H1 (cell line): ENCODE results near the gene HTR1D. TPM values are rescaled to one million over a fixed set of nuclear protein-coding genes. Genes with fewer than 3 reads are reported as not detected.

Source experiments
- CTCF ChIA-PET: fragments of 300-600 bp; sonication (Branson Sonifier 250); formaldehyde crosslinking; loops from one replicate; lab custom pipeline; 2021; ENCODE audit not compliant: partially characterized antibody; lab: Charles Lee
- POLR2A ChIA-PET: fragments of 300-600 bp; sonication (Branson Sonifier 250); formaldehyde crosslinking; loops from one replicate; lab custom pipeline; 2021; ENCODE audit warnings: inconsistent platforms; ENCODE audit not compliant: partially characterized antibody; lab: Charles Lee
- DNase-seq, 2 experiments: peaks; one replicate each; pipeline versions ENCODE4 v3.0.0 to v3.0.0-alpha.2; 2010 to 2022; ENCODE audit warnings: low spot score in 2 of 2, low read depth in 1 of 2, mixed read lengths in 1 of 2
- FAIRE-seq: peaks from 2 replicates; lab custom pipeline; 2011; peaks lifted over from hg19 to GRCh38; lab: Jason Lieb, UNC
- H2AFZ ChIP-seq: 2 replicates; pipeline ENCODE4 v1.8.1; 2012; ENCODE audit warnings: low read length, inconsistent platforms
- H2AK5ac ChIP-seq: 2 replicates; pipeline ENCODE4 v1.6.1; 2013; ENCODE audit warnings: low read depth, low read length
- H2BK120ac ChIP-seq: replicated peaks from 2 replicates; pipeline ENCODE3; 2013; ENCODE audit warnings: low read depth, low read length, inconsistent platforms
- H2BK12ac ChIP-seq: 2 replicates; pipeline ENCODE4 v1.6.1; 2013; ENCODE audit warnings: low read depth, low read length
- H2BK15ac ChIP-seq: 2 replicates; pipeline ENCODE4 v1.6.1; 2013; ENCODE audit warnings: low read length
- H2BK20ac ChIP-seq: 2 replicates; pipeline ENCODE4 v1.6.1; 2013; ENCODE audit warnings: low read length
- H2BK5ac ChIP-seq: 2 replicates; pipeline ENCODE4 v1.6.1; 2013; ENCODE audit warnings: low read depth, low read length
- H3K14ac ChIP-seq: 2 replicates; pipeline ENCODE4 v1.6.1; 2013; ENCODE audit warnings: inconsistent platforms; ENCODE audit not compliant: insufficient read length
- H3K18ac ChIP-seq: 2 replicates; pipeline ENCODE4 v1.6.1; 2013; ENCODE audit warnings: low read length; ENCODE audit errors: extremely low read depth
- H3K23ac ChIP-seq: 2 replicates; pipeline ENCODE4 v1.6.1; 2013; ENCODE audit warnings: inconsistent platforms; ENCODE audit not compliant: insufficient read length
- H3K23me2 ChIP-seq: 2 replicates; pipeline ENCODE4 v1.6.1; 2013; ENCODE audit warnings: low read depth, low read length
- H3K27ac ChIP-seq: 2 replicates; pipeline ENCODE4 v1.6.1; 2011; ENCODE audit warnings: low read depth, low read length, inconsistent platforms
- H3K27me3 ChIP-seq, 4 experiments: replicated peaks in 1 of 4; 1 replicate in 1 of 4; 2 replicates in 3 of 4; pipeline versions ENCODE4 v1.6.1 to v1.8.1; 2011 to 2013; ENCODE audit warnings: low read length in 3 of 4, mild to moderate bottlenecking in 3 of 4, inconsistent platforms in 2 of 4, mixed read lengths in 2 of 4, moderate library complexity in 1 of 4; ENCODE audit not compliant: control insufficient read depth in 3 of 4, insufficient read depth in 3 of 4; ENCODE audit errors: extremely low read depth in 1 of 4
- H3K36me3 ChIP-seq, 4 experiments: 2 replicates each; pipeline versions ENCODE4 v1.6.1 to v1.8.1; 2011 to 2013; ENCODE audit warnings: mild to moderate bottlenecking in 4 of 4, low read length in 3 of 4, moderate library complexity in 2 of 4, control low read depth in 1 of 4, inconsistent platforms in 1 of 4; ENCODE audit not compliant: insufficient read depth in 4 of 4, control insufficient read depth in 2 of 4
- H3K4ac ChIP-seq: replicated peaks from 2 replicates; pipeline ENCODE3; 2013; ENCODE audit warnings: low read length, low read depth, mixed read lengths, inconsistent platforms; ENCODE audit not compliant: insufficient read length
- H3K4me1 ChIP-seq, 4 experiments: replicated peaks in 1 of 4; 1 replicate in 1 of 4; 2 replicates in 3 of 4; pipeline versions ENCODE4 v1.6.1 to v1.8.1; 2011 to 2013; ENCODE audit warnings: low read length in 3 of 4, inconsistent platforms in 2 of 4, mixed read lengths in 1 of 4; ENCODE audit not compliant: insufficient read depth in 4 of 4, control insufficient read depth in 3 of 4
- H3K4me2 ChIP-seq, 2 experiments: 2 replicates each; pipeline versions ENCODE4 v1.6.1 to v1.8.1; 2011 to 2013; ENCODE audit warnings: low read depth in 2 of 2, low read length in 2 of 2, control low read depth in 1 of 2, inconsistent platforms in 1 of 2, mild to moderate bottlenecking in 1 of 2; ENCODE audit not compliant: insufficient read depth in 1 of 2
- H3K4me3 ChIP-seq, 4 experiments: fragments of 200-600, 300-600 bp in 1 of 4; sonication (generic), shearing (Covaris generic), sonication (Bioruptor Twin) in 1 of 4; 2 replicates each; pipeline versions ENCODE4 v1.5.1 to v1.8.1; 2011 to 2016; ENCODE audit warnings: low read length in 4 of 4, low read depth in 3 of 4, control low read depth in 2 of 4, inconsistent platforms in 2 of 4, mild to moderate bottlenecking in 2 of 4, mixed read lengths in 1 of 4, moderate library complexity in 1 of 4; ENCODE audit not compliant: insufficient read depth in 2 of 4; ENCODE audit errors: extremely low read depth in 1 of 4
- H3K56ac ChIP-seq: replicated peaks from 2 replicates; pipeline ENCODE3; 2013; ENCODE audit warnings: low read depth, mild to moderate bottlenecking, mixed read lengths, low read length, inconsistent platforms; ENCODE audit not compliant: insufficient read length
- H3K79me1 ChIP-seq: 2 replicates; pipeline ENCODE4 v1.6.1; 2013; ENCODE audit warnings: low read depth, low read length, control low read depth
- H3K79me2 ChIP-seq, 2 experiments: 2 replicates each; pipeline versions ENCODE4 v1.6.1 to v1.8.1; 2012 to 2013; ENCODE audit warnings: low read length in 2 of 2, mild to moderate bottlenecking in 2 of 2, inconsistent platforms in 1 of 2; ENCODE audit not compliant: insufficient read depth in 2 of 2, control insufficient read depth in 1 of 2
- H3K9ac ChIP-seq, 4 experiments: replicated peaks in 1 of 4; 1 replicate in 1 of 4; 2 replicates in 3 of 4; pipeline versions ENCODE4 v1.6.1 to v1.8.1; 2011 to 2013; ENCODE audit warnings: low read depth in 3 of 4, low read length in 3 of 4, control low read depth in 2 of 4, mild to moderate bottlenecking in 2 of 4, moderate library complexity in 2 of 4, inconsistent platforms in 1 of 4; ENCODE audit errors: extremely low read depth in 1 of 4
- H3K9me3 ChIP-seq, 2 experiments: 2 replicates each; pipeline versions ENCODE4 v1.6.1 to v1.8.1; 2012 to 2013; ENCODE audit warnings: mild to moderate bottlenecking in 2 of 2, moderate library complexity in 2 of 2, control low read depth in 1 of 2, inconsistent platforms in 1 of 2, low read depth in 1 of 2, low read length in 1 of 2, mixed read lengths in 1 of 2; ENCODE audit not compliant: insufficient read depth in 2 of 2
- H4K20me1 ChIP-seq, 2 experiments: replicated peaks in 1 of 2; 2 replicates each; pipeline versions ENCODE3 to v1.8.1; 2011 to 2013; ENCODE audit warnings: inconsistent platforms in 2 of 2, low read length in 2 of 2, mild to moderate bottlenecking in 1 of 2; ENCODE audit not compliant: insufficient read depth in 2 of 2, control insufficient read depth in 1 of 2
- H4K5ac ChIP-seq: 2 replicates; pipeline ENCODE4 v1.6.1; 2013; ENCODE audit warnings: low read length, low read depth, mixed read lengths, inconsistent platforms; ENCODE audit not compliant: insufficient read length
- H4K8ac ChIP-seq: 2 replicates; pipeline ENCODE4 v1.8.0; 2013; ENCODE audit warnings: mild to moderate bottlenecking, moderate library complexity, low read length, inconsistent platforms; ENCODE audit not compliant: insufficient read depth; ENCODE audit errors: extremely low read depth
- H4K91ac ChIP-seq: replicated peaks from 2 replicates; pipeline ENCODE3; 2013; ENCODE audit warnings: low read length, mixed read lengths, inconsistent platforms; ENCODE audit not compliant: insufficient read length
- BCL11A ChIP-seq, 2 experiments: IDR thresholded peaks; one replicate each; pipeline ENCODE4 v1.6.1; 2011; ENCODE audit warnings: low read depth in 2 of 2, low read length in 2 of 2, mild to moderate bottlenecking in 2 of 2
- CHD2 ChIP-seq: IDR thresholded peaks from 2 replicates; pipeline ENCODE4 v1.6.1; 2012; ENCODE audit warnings: low read length, improper control_type of control experiment
- JUN ChIP-seq: IDR thresholded peaks from 2 replicates; pipeline ENCODE4 v1.6.1; 2011; ENCODE audit warnings: low read depth, mild to moderate bottlenecking, improper control_type of control experiment, low read length
- KDM1A ChIP-seq: fragments of 200-600, 300-600 bp; sonication (generic); IDR thresholded peaks from 2 replicates; pipeline ENCODE4 v1.7.1; 2016; ENCODE audit warnings: mild to moderate bottlenecking, low read length, borderline replicate concordance
- NANOG ChIP-seq: IDR thresholded peaks from 2 replicates; pipeline ENCODE4 v1.6.1; 2011; ENCODE audit warnings: low read length, low read depth, mild to moderate bottlenecking, inconsistent platforms; ENCODE audit not compliant: insufficient read depth, poor library complexity, severe bottlenecking
- RNF2 ChIP-seq: fragments of 200-900, 300-1000 bp; sonication (generic); IDR thresholded peaks from 2 replicates; pipeline ENCODE4 v1.7.1; 2016; ENCODE audit warnings: borderline replicate concordance, low read depth, mild to moderate bottlenecking, antibody characterized with exemption, low read length; ENCODE audit not compliant: poor library complexity, severe bottlenecking; ENCODE audit errors: missing control alignments
- SP2 ChIP-seq: IDR thresholded peaks from 2 replicates; pipeline ENCODE4 v1.6.1; 2012; ENCODE audit warnings: mild to moderate bottlenecking, low read length, inconsistent platforms
- WGBS, 2 experiments: shearing (Covaris generic) in 1 of 2; methylation state at CpG; one replicate each; pipeline versions ENCODE4 v1.1.6 to v1.1.7; 2013 to 2015; ENCODE audit warnings: low lambda C conversion rate in 2 of 2, mixed read lengths in 2 of 2, inconsistent platforms in 1 of 2, low coverage in 1 of 2, missing lambda C conversion rate in 1 of 2; ENCODE audit not compliant: insufficient replicate concordance in 2 of 2, insufficient coverage in 1 of 2, insufficient read length in 1 of 2; ENCODE audit errors: extremely low coverage in 1 of 2, missing lambda C conversion rate in 1 of 2; 5-methylcytosine and 5-hydroxymethylcytosine counted together
- polyA plus RNA-seq, 7 experiments: library from polyadenylated mRNA; depleted of rRNA in 3 of 7; stranded (reverse) in 5 of 7; unstranded in 2 of 7; fragments of >200 nt in 5 of 7; fragments of 200-250 nt in 2 of 7; gene quantifications; 1 replicate in 5 of 7; 2 replicates in 1 of 7; 4 replicates in 1 of 7; pipeline versions ENCODE4 v1.2.1 to v1.2.3, GENCODE V29; 2011 to 2013; ENCODE audit warnings: missing spikeins in 2 of 7, mixed read lengths in 2 of 7
- total RNA-seq: library from RNA; stranded (reverse); fragmentation: NEBNext Ultra II Directional; extraction: Animal tissue kit (Norgen Biotek cat#: 25700); gene quantifications from 2 replicates; pipeline ENCODE4 v1.2.1, GENCODE V29; 2021
- TF ChIP-seq, protein P1 (sequence below): IDR thresholded peaks from 2 replicates; pipeline ENCODE4 v1.6.1; 2011; ENCODE audit warnings: low read length, improper control_type of control experiment
- TF ChIP-seq, protein P2 (sequence below), 3 experiments: IDR thresholded peaks; 1 replicate in 2 of 3; 2 replicates in 1 of 3; pipeline versions ENCODE4 v1.5.1 to v1.6.1; 2011; ENCODE audit warnings: low read length in 3 of 3, mild to moderate bottlenecking in 3 of 3, inconsistent platforms in 2 of 3, low read depth in 1 of 3, moderate library complexity in 1 of 3; ENCODE audit not compliant: insufficient read depth in 1 of 3; ENCODE audit errors: control extremely low read depth in 1 of 3

Gene HTR1D
- total and polyA plus RNA-seq, 2 of the 8 experiments (the other 6 are each of a cell fraction or from before 2014, with no cell fraction given), result 8.8 to 11.5 TPM

DNA sequence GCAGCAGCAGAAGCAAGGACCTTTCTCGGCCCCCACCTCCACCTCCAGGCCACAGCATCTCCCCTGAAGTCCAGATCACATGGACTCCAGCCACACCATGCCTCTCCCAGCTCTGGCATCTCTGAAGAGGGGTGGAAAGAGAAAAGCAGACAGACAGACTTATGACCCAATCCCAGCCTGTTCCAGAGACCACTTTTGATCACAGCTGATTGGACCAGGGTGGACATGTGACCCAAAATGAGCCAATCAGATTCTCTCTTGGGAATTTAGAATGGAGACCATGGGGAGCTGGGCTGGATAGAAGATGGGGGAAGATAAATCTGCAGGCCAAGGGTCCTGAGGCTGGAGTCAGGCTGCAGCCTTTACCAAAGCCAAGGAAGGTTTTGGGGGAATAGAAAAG, 16.4 kb downstream of the HTR1D start:
- Histone ChIP-seq H2BK120ac (no peak overlapping the region), H4K8ac (peak overlapping the region; percentile 38; the same call in 1 of the 2 replicates), H3K23me2 (no peaks in the 10 kb centered on the region), H3K4me1 (0 out of 7 replicates have a peak, but pooled peaks cover 0 to 3% (median 0%) of the 10 kb centered on the region in 4 experiments), H3K56ac (no peak overlapping the region), H2AK5ac (no peak overlapping the region), H3K36me3 (no peaks in the 10 kb centered on the region; a peak in 1 of 8 replicates), H3K27ac (no peak overlapping the region), H3K79me2 (no peaks in the 10 kb centered on the region), H3K79me1 (peaks cover 4% of the 10 kb centered on the region; the same call in 1 of the 2 replicates), H3K14ac (no peak overlapping the region), H2BK12ac (no peak overlapping the region), H2BK15ac (no peak overlapping the region), H3K9ac (no peak overlapping the region), H3K4me2 (no peak overlapping the region), H2BK5ac (no peak overlapping the region), H2BK20ac (no peak overlapping the region), H4K91ac (no peak overlapping the region), H4K20me1 (no peaks in the 10 kb centered on the region), H3K4me3 (no peak overlapping the region), H3K18ac (no peak overlapping the region), H3K4ac (no peak overlapping the region), H3K27me3 (no peaks in the 10 kb centered on the region), H3K23ac (no peak overlapping the region), H2AFZ (no peak overlapping the region), H3K9me3 (no peaks in the 10 kb centered on the region), H4K5ac (no peak overlapping the region)
- FAIRE-seq (no peak), DNase-seq (no peak)
- ChIA-PET CTCF (interaction anchor here (0.6 to 2.2 kb wide), 3 partner anchors 10 to 15 kb away, joined by 3 to 9 read pairs (median 4); no protein-coding TSS in a partner anchor), POLR2A (interaction anchor here (0.6 to 1.5 kb wide), 4 partner anchors 15 to 33 kb away, joined by 3 to 4 read pairs (median 3); partner anchors contain the start of gene LUZP1)
- WGBS, 2 experiments, result 100% methylated on average over 1 of the region's 1 CpG; no CpG with 5 or more reads in 1 of the 2 experiments
- TF ChIP-seq NANOG, result no peak
- TF ChIP-seq, protein P1, sequence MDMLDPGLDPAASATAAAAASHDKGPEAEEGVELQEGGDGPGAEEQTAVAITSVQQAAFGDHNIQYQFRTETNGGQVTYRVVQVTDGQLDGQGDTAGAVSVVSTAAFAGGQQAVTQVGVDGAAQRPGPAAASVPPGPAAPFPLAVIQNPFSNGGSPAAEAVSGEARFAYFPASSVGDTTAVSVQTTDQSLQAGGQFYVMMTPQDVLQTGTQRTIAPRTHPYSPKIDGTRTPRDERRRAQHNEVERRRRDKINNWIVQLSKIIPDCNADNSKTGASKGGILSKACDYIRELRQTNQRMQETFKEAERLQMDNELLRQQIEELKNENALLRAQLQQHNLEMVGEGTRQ, result peak; percentile 48
- no peak for TF ChIP-seq RNF2
- TF ChIP-seq SP2, result no peak
- TF ChIP-seq KDM1A, result no peak
- TF ChIP-seq, protein P2, sequence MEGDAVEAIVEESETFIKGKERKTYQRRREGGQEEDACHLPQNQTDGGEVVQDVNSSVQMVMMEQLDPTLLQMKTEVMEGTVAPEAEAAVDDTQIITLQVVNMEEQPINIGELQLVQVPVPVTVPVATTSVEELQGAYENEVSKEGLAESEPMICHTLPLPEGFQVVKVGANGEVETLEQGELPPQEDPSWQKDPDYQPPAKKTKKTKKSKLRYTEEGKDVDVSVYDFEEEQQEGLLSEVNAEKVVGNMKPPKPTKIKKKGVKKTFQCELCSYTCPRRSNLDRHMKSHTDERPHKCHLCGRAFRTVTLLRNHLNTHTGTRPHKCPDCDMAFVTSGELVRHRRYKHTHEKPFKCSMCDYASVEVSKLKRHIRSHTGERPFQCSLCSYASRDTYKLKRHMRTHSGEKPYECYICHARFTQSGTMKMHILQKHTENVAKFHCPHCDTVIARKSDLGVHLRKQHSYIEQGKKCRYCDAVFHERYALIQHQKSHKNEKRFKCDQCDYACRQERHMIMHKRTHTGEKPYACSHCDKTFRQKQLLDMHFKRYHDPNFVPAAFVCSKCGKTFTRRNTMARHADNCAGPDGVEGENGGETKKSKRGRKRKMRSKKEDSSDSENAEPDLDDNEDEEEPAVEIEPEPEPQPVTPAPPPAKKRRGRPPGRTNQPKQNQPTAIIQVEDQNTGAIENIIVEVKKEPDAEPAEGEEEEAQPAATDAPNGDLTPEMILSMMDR (IDR thresholded peaks at IDR 0.05; ENCODE audit: control extremely low read depth in 1 of 3, insufficient read depth in 1 of 3, low read depth in 1 of 3, low read length in 3 of 3), result no peak
- TF ChIP-seq JUN, result no peak
- no peak for TF ChIP-seq CHD2
- no peak for TF ChIP-seq BCL11A (IDR thresholded peaks at IDR 0.05; ENCODE audit: low read depth in 2 of 2, low read length in 2 of 2)
